Breast epithelium (tissue), 4 donors: ENCODE measurements around the gene LPCAT3. TPM values are rescaled to one million over a fixed set of nuclear protein-coding genes. Genes with fewer than 3 reads are reported as not detected.

ENCODE experiments used
- DNase-seq, 2 donors: peaks; one replicate each; pipeline ENCODE4 v3.0.0-alpha.2; 2019; ENCODE audit warnings: low spot score in 2 of 2
- H3K27ac ChIP-seq, 2 donors: fragments of 200-600 bp; sonication (generic) in 1 of 2; one replicate each; pipeline ENCODE4 v1.5.1; 2016 to 2019; ENCODE audit warnings: mild to moderate bottlenecking in 1 of 2
- H3K27me3 ChIP-seq, 2 donors: fragments of 200-600 bp; sonication (generic) in 1 of 2; one replicate each; pipeline versions ENCODE4 v1.5.1 to v1.6.0; 2017 to 2019; ENCODE audit warnings: control low read depth in 1 of 2, mild to moderate bottlenecking in 1 of 2
- H3K36me3 ChIP-seq: fragments of 200-600 bp; one replicate; pipeline ENCODE4 v1.5.1; 2019
- H3K4me1 ChIP-seq, 2 donors: fragments of 200-600 bp; sonication (generic); one replicate each; pipeline ENCODE4 v1.5.1; 2016 to 2019; ENCODE audit warnings: control low read depth in 1 of 2
- H3K4me3 ChIP-seq, 3 donors: fragments of 200-600 bp; sonication (generic); 1 replicate in 2 of 3; 2 replicates in 1 of 3; pipeline ENCODE4 v1.5.1; 2016 to 2019; ENCODE audit warnings: mild to moderate bottlenecking in 3 of 3, moderate library complexity in 2 of 3
- H3K9me3 ChIP-seq, 2 donors: fragments of 200-600 bp; sonication (generic) in 1 of 2; one replicate each; pipeline ENCODE4 v1.5.1; 2016 to 2019; ENCODE audit warnings: control low read depth in 1 of 2
- CTCF ChIP-seq, 3 donors: fragments of 450-650 bp; IDR thresholded peaks; one replicate each; pipeline ENCODE4 v1.5.1; 2016 to 2017; ENCODE audit warnings: antibody characterized with exemption in 3 of 3, mild to moderate bottlenecking in 3 of 3, moderate library complexity in 3 of 3
- POLR2A ChIP-seq: fragments of 450-650 bp; IDR thresholded peaks from one replicate; pipeline ENCODE4 v1.6.1; 2016; ENCODE audit warnings: antibody characterized with exemption, mild to moderate bottlenecking, moderate library complexity
- POLR2AphosphoS5 ChIP-seq, 3 donors: sonication (generic); formaldehyde crosslinking; IDR thresholded peaks; one replicate each; pipeline ENCODE4 v1.6.1; 2017; ENCODE audit warnings: antibody characterized with exemption in 3 of 3
- intact Hi-C: fragments of 100-400 bp; cut with DNase I; formaldehyde crosslinking; loops from one replicate; pipeline ENCODE4 v1.15.1; 2023; ENCODE audit warnings: low total_unique reads
- total RNA-seq, 3 donors: library from RNA; depleted of rRNA; stranded (reverse); fragments of >200 nt; gene quantifications; one replicate each; pipeline ENCODE4 v1.1.0, GENCODE V29; 2016

The LPCAT3 gene
- total RNA-seq, 3 donors from 2014 or later, result 28.3 to 67.5 (median 63.7) TPM

GRCh38 chr12:6937481-6938352 is 80.6 kb downstream of the LPCAT3 start:
- intact Hi-C loops, result no loop called here

GRCh38 chr12:6936636-6937480 is 81.4 kb downstream of the LPCAT3 start:
- H3K9me3 ChIP-seq, result no peaks in the 10 kb centered on the region
- intact Hi-C loops, result no loop called here
- peak overlapping the region; percentile 96 to 99 for H3K27ac ChIP-seq
- H3K4me1 ChIP-seq, result peaks cover 8 to 42% of the 10 kb centered on the region in 2 donors
- H3K27me3 ChIP-seq, result no peaks in the 10 kb centered on the region
- DNase-seq, result no peak
- H3K36me3 ChIP-seq, result no peaks in the 10 kb centered on the region
- H3K4me3 ChIP-seq, result peak overlapping the region; percentile 60 to 69 (median 62)
- TF ChIP-seq POLR2A (no peak), CTCF (IDR thresholded peaks at IDR 0.05) (no peak), POLR2AphosphoS5 (IDR thresholded peaks at IDR 0.05) (no peak)

More at GRCh38 chr12:6937481-6938352, 80.6 kb downstream of the LPCAT3 start:
- no peaks in the 10 kb centered on the region for H3K27me3 ChIP-seq
- H3K9me3 ChIP-seq, result no peaks in the 10 kb centered on the region
- peaks cover 11 to 34% of the 10 kb centered on the region in 2 donors for H3K4me1 ChIP-seq
- DNase-seq, result peak; percentile 92 to 95
- no peaks in the 10 kb centered on the region for H3K36me3 ChIP-seq
- peak overlapping the region; percentile 60 to 69 (median 62) for H3K4me3 ChIP-seq
- peak overlapping the region; percentile 96 to 99 for H3K27ac ChIP-seq
- TF ChIP-seq POLR2A, result peak; percentile 54
- peak; percentile 96 to 97 (median 96) for TF ChIP-seq CTCF (IDR thresholded peaks at IDR 0.05)
- peak; percentile 96 to 99 (median 97) for TF ChIP-seq POLR2AphosphoS5 (IDR thresholded peaks at IDR 0.05)

- TF ChIP-seq POLR2A, result no peak
- no peak for TF ChIP-seq POLR2AphosphoS5 (IDR thresholded peaks at IDR 0.05)
- TF ChIP-seq CTCF (IDR thresholded peaks at IDR 0.05), result no peak
- intact Hi-C loops, result no loop called here
- no peak for DNase-seq
- Histone ChIP-seq H3K36me3 (no peaks in the 10 kb centered on the region), H3K27me3 (no peaks in the 10 kb centered on the region), H3K9me3 (no peaks in the 10 kb centered on the region), H3K27ac (peak overlapping the region; percentile 96 to 99), H3K4me3 (no peak overlapping the region), H3K4me1 (peaks cover 8 to 42% of the 10 kb centered on the region in 2 donors)
Measured at GRCh38 chr12:6936194-6936635, 82.1 kb downstream of the LPCAT3 start.

- H3K9me3 ChIP-seq, result no peaks in the 10 kb centered on the region
- peaks cover 8 to 46% of the 10 kb centered on the region in 2 donors for H3K4me1 ChIP-seq
- intact Hi-C loops, result no loop called here
- no peak for DNase-seq
- TF ChIP-seq CTCF (IDR thresholded peaks at IDR 0.05) (no peak), POLR2AphosphoS5 (IDR thresholded peaks at IDR 0.05) (no peak), POLR2A (no peak)
- H3K36me3 ChIP-seq, result no peaks in the 10 kb centered on the region
- no peaks in the 10 kb centered on the region for H3K27me3 ChIP-seq
- H3K4me3 ChIP-seq, result no peak overlapping the region
- H3K27ac ChIP-seq, result peak overlapping the region; percentile 96 to 99
Measured at GRCh38 chr12:6935371-6936193, 82.7 kb downstream of the LPCAT3 start.
